HT1080 (cell line): ENCODE results near the gene TRMT6. TPM values are rescaled to one million over a fixed set of nuclear protein-coding genes. Genes with fewer than 3 reads are reported as not detected.
A peak's percentile ranks its signal among the peaks of the same experiment; 100 is the strongest.

Experiments used
- DNase-seq: peaks from one replicate; pipeline ENCODE4 v3.0.0-alpha.2; 2015; ENCODE audit warnings: low read depth
- small RNA-seq: library from RNA; depleted of rRNA; stranded (forward); fragments of <200 nt; gene quantifications from one replicate; pipeline ENCODE3, GENCODE V24; 2014
- total RNA-seq: library from RNA; depleted of rRNA; stranded (reverse); fragments of >200 nt; shearing (Covaris generic); gene quantifications from 2 replicates; pipeline ENCODE4 v1.2.3, GENCODE V29; 2014; rRNA removed

The TRMT6 gene
- total RNA-seq, 1 experiment from 2014 or later, result 39.1 TPM

- peak; percentile 28 for DNase-seq
Observed at GRCh38 chr20:5908981-5909380, 41.4 kb downstream of the TRMT6 start.

- DNase-seq, result no peak
Observed at GRCh38 chr20:5900908-5901307, 49.4 kb downstream of the TRMT6 start.

GRCh38 chr20:5899444-5899843, 50.9 kb downstream of the TRMT6 start:
- DNase-seq, result no peak

- DNase-seq, result no peak
Observed at GRCh38 chr20:5895626-5896025, 54.7 kb downstream of the TRMT6 start.

GRCh38 chr20:5893621-5894020, 56.7 kb downstream of the TRMT6 start:
- no peak for DNase-seq

GRCh38 chr20:5893052-5893451, 57.3 kb downstream of the TRMT6 start:
- no peak for DNase-seq

GRCh38 chr20:5890773-5891441, 59.4 kb downstream of the TRMT6 start:
- no peak for DNase-seq

- peak; percentile 74 for DNase-seq
Observed at GRCh38 chr20:5888041-5888440, 62.3 kb downstream of the TRMT6 start.

GRCh38 chr20:5887386-5887785, 62.9 kb downstream of the TRMT6 start:
- DNase-seq, result peak; percentile 23

Small RNAs within 50 kb of the gene (small RNA-seq; reads per million reads assigned to genes)
- gene RF00019 (not detected), gene RNU1-55P (not detected)

Other genes starting within 250 kb of the TRMT6 start
- gene SHLD1, start 200.1 kb downstream of the TRMT6 start, total RNA-seq, result 3.6 and 5.9 TPM in 2 replicates
- 0.40 and 0.61 TPM in 2 replicates for gene CHGB, start 39.0 kb downstream of the TRMT6 start, total RNA-seq
- gene MCM8, start 119 bp upstream of the TRMT6 start, total RNA-seq, result 26.6 and 29.0 TPM in 2 replicates
- gene CRLS1, start 55.6 kb upstream of the TRMT6 start, total RNA-seq, result 60.9 and 67.1 TPM in 2 replicates
- 0.13 TPM in 1 of 2 replicates, not detected in the other for gene LRRN4, start 103.5 kb upstream of the TRMT6 start, total RNA-seq
- 17.0 and 22.4 TPM in 2 replicates for gene FERMT1, start 172.5 kb upstream of the TRMT6 start, total RNA-seq